Measurements from ENCODE around the gene EIF4E2. TPM values are rescaled to one million over a fixed set of nuclear protein-coding genes. Genes with fewer than 3 reads are reported as not detected.

The EIF4E2 gene
- total and polyA plus RNA-seq, 2 of the 4 experiments (the other 2 are of a cell fraction), result 52.1 to 105 TPM

GRCh38 chr2:232588680-232589585 is 38.4 kb downstream of the EIF4E2 start:
- Histone ChIP-seq H3K14ac (replicated peaks; ENCODE audit: low read depth, low read length) (no peak overlapping the region), H3K36me3 (ENCODE audit: control insufficient read depth, insufficient read depth, low read length) (no peaks in the 10 kb centered on the region), H2BK20ac (ENCODE audit: low read depth, low read length) (no peak overlapping the region), H2AFZ (replicated peaks; ENCODE audit: low read length, poor library complexity) (no peak overlapping the region), H3K4me3 (ENCODE audit: insufficient read depth, low read depth, low read length) (no peak overlapping the region), H3K4me1 (ENCODE audit: control insufficient read depth, insufficient read depth, low read length) (peaks cover 3% of the 10 kb centered on the region), H4K5ac (ENCODE audit: low read depth, low read length) (no peak overlapping the region), H4K91ac (ENCODE audit: insufficient read depth, low read depth, low read length) (no peak overlapping the region), H3K9ac (ENCODE audit: low read depth, low read length) (no peak overlapping the region), H2BK5ac (ENCODE audit: low read depth, low read length, poor library complexity, severe bottlenecking) (no peak overlapping the region), H3K23ac (ENCODE audit: low read depth, low read length) (no peak overlapping the region), H4K8ac (ENCODE audit: low read depth in 2 of 2, low read length in 2 of 2) (no peak overlapping the region), H3K9me3 (ENCODE audit: control insufficient read depth, insufficient read depth, low read length) (no peaks in the 10 kb centered on the region), H3K4ac (ENCODE audit: low read depth, low read length) (no peak overlapping the region), H3K27me3 (ENCODE audit: control insufficient read depth, insufficient read depth, low read length) (no peaks in the 10 kb centered on the region), H2BK15ac (ENCODE audit: low read depth, low read length) (no peak overlapping the region), H3K27ac (ENCODE audit: insufficient read depth, low read length) (no peak overlapping the region), H2BK120ac (ENCODE audit: low read depth, low read length) (no peak overlapping the region), H3K56ac (ENCODE audit: extremely low read depth, insufficient read depth, low read length) (no peak overlapping the region), H3K4me2 (ENCODE audit: low read depth, low read length) (no peak overlapping the region), H4K20me1 (ENCODE audit: insufficient read depth, low read length) (no peaks in the 10 kb centered on the region), H3K79me1 (ENCODE audit: low read depth in 1 of 2, low read length in 2 of 2) (no peaks in the 10 kb centered on the region), H2AK9ac (replicated peaks; ENCODE audit: low read depth, low read length, poor library complexity) (peak overlapping the region; percentile 25), H3K18ac (ENCODE audit: low read depth, low read length) (no peak overlapping the region), H3K9me1 (ENCODE audit: insufficient read depth, low read length) (peaks cover 8% of the 10 kb centered on the region; the same call in 1 of the 2 replicates), H2AK5ac (ENCODE audit: low read depth, low read length) (peak overlapping the region; percentile 8; the same call in 1 of the 2 replicates)
- dilution Hi-C loops (cut with HindIII; ENCODE audit: low sequenced_read_pairs, unreplicated experiment), result no loop called here
- POLR2A ChIA-PET (ENCODE audit: unreplicated experiment), result no interaction called here
- in situ Hi-C loops (cut with MboI; ENCODE audit: low sequenced_read_pairs), result no loop called here
- no TSS peak for BruUV-seq (replicated peaks)
- DNase-seq (peak; percentile 86), ATAC-seq (ENCODE audit: low read depth) (peak; percentile 97)
- WGBS, 2 experiments (ENCODE audit: extremely low coverage in 2 of 2, insufficient read length in 1 of 2), result 50% methylated on average over 6 of the region's 18 CpGs; no CpG with 5 or more reads in 1 of the 2 experiments
- no peak for TF ChIP-seq POLR2A (IDR thresholded peaks at IDR 0.05; ENCODE audit: low read depth, low read length)
- TF ChIP-seq USF2 (IDR thresholded peaks at IDR 0.05; ENCODE audit: low read depth, low read length), result no peak
- TF ChIP-seq MAFK (IDR thresholded peaks at IDR 0.05; ENCODE audit: low read depth, low read length), result peak; percentile 71
- TF ChIP-seq CEBPB (IDR thresholded peaks at IDR 0.05; ENCODE audit: low read depth, low read length), result no peak
- TF ChIP-seq NFE2L2 (IDR thresholded peaks at IDR 0.05; ENCODE audit: low read depth, low read length), result peak; percentile 94
- no peak for TF ChIP-seq RAD21 (IDR thresholded peaks at IDR 0.05; ENCODE audit: low read length)
- no peak for TF ChIP-seq CTCF (conservative IDR thresholded peaks at IDR 0.05; ENCODE audit: low read depth, low read length)
- TF ChIP-seq ELK1 (IDR thresholded peaks at IDR 0.05; ENCODE audit: borderline replicate concordance, low read depth, low read length), result no peak
- TF ChIP-seq BHLHE40 (IDR thresholded peaks at IDR 0.05; ENCODE audit: low read depth, low read length), result no peak
- TF ChIP-seq SMC3 (IDR thresholded peaks at IDR 0.05; ENCODE audit: low read depth, low read length), result no peak
- CTCF ChIA-PET, result interaction anchor here (0.6 kb wide), 1 partner anchor 94 kb away, joined by 3 read pairs; no protein-coding TSS in a partner anchor
- intact Hi-C loops (cut with micrococcal nuclease), result no loop called here

Data from IMR-90 (cell line).